ENCODE results near the gene RBMS3.

GRCh38 chr3:29973763-29974162, 692.9 kb downstream of the RBMS3 start:
- no peak for TF ChIP-seq CTCF (IDR thresholded peaks at IDR 0.05)
- no peak for TF ChIP-seq POLR2A (IDR thresholded peaks at IDR 0.05)
